Neural crest cell (in vitro differentiated cells): ENCODE measurements around the gene DAPK3. TPM values are rescaled to one million over a fixed set of nuclear protein-coding genes. Genes with fewer than 3 reads are reported as not detected.

Source experiments
- DNase-seq: peaks from one replicate; pipeline ENCODE4 v3.0.0; 2021; ENCODE audit warnings: low read depth, mixed read lengths, low spot score
- H3K27ac Mint-ChIP-seq: one replicate; pipeline ENCODE4 v1.8.0; 2021; ENCODE audit warnings: mild to moderate bottlenecking, mixed read lengths; ENCODE audit not compliant: unreplicated experiment
- H3K27me3 Mint-ChIP-seq: 2 replicates; pipeline ENCODE4 v1.8.0; 2021; ENCODE audit warnings: low read depth, mild to moderate bottlenecking, mixed read lengths
- H3K36me3 Mint-ChIP-seq: 2 replicates; pipeline ENCODE4 v1.8.0; 2021; ENCODE audit warnings: low read depth, mild to moderate bottlenecking, mixed read lengths
- H3K4me1 Mint-ChIP-seq: 2 replicates; pipeline ENCODE4 v1.8.0; 2021; ENCODE audit warnings: mixed read lengths
- H3K4me3 Mint-ChIP-seq: one replicate; pipeline ENCODE4 v1.8.0; 2021; ENCODE audit warnings: mild to moderate bottlenecking, mixed read lengths
- H3K9me3 Mint-ChIP-seq: 2 replicates; pipeline ENCODE4 v1.8.0; 2021; ENCODE audit warnings: mixed read lengths
- CTCF ChIP-seq: fragments of 200-600 bp; sonication (generic); conservative IDR thresholded peaks from 2 replicates; pipeline ENCODE4 v1.5.0; 2021; ENCODE audit warnings: antibody characterized with exemption, mild to moderate bottlenecking
- total RNA-seq: library from RNA; stranded (reverse); gene quantifications from 2 replicates; pipeline ENCODE4 v1.2.1, GENCODE V29; 2021

Gene DAPK3
- total RNA-seq, 1 donor from 2014 or later: 63.1 TPM

GRCh38 chr19:4016486-4016885 is 45.6 kb upstream of the DAPK3 start:
- no peaks in the 10 kb centered on the region for H3K9me3 Mint-ChIP-seq
- no peak for TF ChIP-seq CTCF
- H3K4me3 Mint-ChIP-seq: peak overlapping the region; percentile 66
- no peaks in the 10 kb centered on the region for H3K27me3 Mint-ChIP-seq
- H3K36me3 Mint-ChIP-seq: peaks cover 3% of the 10 kb centered on the region
- H3K4me1 Mint-ChIP-seq: peaks cover 9% of the 10 kb centered on the region
- H3K27ac Mint-ChIP-seq: no peak overlapping the region
- peak; percentile 47 for DNase-seq

GRCh38 chr19:4015705-4016402 is 45.0 kb upstream of the DAPK3 start:
- H3K9me3 Mint-ChIP-seq: no peaks in the 10 kb centered on the region
- peaks cover 13% of the 10 kb centered on the region for H3K4me1 Mint-ChIP-seq
- H3K36me3 Mint-ChIP-seq: no peaks in the 10 kb centered on the region
- no peak overlapping the region for H3K4me3 Mint-ChIP-seq
- H3K27me3 Mint-ChIP-seq: no peaks in the 10 kb centered on the region
- no peak overlapping the region for H3K27ac Mint-ChIP-seq
- DNase-seq: no peak
- TF ChIP-seq CTCF: no peak

DNA sequence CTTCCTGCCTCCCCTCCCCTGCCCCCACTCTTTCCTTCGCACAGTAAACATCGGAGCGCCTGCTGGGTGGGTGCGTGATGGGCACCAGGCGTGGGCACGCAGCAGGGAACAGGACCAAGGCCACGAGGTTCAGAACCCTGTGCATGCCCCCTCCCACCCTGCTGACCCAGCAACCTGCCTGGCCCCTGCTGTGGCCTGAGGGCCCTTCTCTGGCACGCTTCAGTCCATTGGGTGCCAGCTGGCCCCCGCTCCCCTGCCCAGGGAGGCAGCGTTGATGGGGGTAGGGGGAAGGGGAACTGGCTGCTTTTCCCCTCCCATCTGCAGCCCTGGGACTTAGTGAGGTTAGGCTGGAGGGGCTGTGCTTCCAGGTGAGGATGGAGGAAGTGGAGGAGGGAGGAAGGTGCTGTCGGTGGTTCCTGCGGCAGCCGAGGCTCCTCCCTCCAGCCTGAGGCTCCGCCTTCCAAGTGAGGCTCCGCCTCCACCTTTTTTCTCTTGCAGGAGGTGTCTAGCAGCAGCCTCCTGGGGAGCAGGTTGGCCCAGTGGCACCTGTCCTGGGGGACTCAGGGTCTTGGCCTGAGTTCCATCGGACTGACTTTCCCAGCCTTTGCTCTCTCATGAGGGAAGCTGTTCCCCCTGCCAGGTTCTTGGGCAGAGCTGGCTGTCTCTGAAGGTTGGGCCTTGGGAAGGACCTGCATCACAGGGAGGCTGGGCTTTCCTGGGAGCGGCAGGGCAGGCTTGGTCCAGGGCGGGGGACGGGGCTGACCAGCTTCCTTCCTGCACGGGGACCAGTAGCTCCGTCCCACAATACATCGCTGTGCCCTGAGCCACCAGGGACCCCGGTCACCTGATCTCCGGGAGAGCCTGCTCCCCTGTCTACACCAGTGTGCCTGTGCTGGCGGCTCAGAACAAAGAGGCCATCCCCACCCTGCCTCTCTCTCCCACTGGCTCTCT is 43.9 kb upstream of the DAPK3 start:
- Mint-ChIP-seq H3K27ac (no peak overlapping the region), H3K27me3 (no peaks in the 10 kb centered on the region), H3K4me3 (no peak overlapping the region), H3K36me3 (no peaks in the 10 kb centered on the region), H3K9me3 (no peaks in the 10 kb centered on the region), H3K4me1 (peaks cover 14% of the 10 kb centered on the region)
- no peak for DNase-seq
- TF ChIP-seq CTCF: no peak

GRCh38 chr19:4013886-4014540 is 43.1 kb upstream of the DAPK3 start:
- no peak overlapping the region for H3K27ac Mint-ChIP-seq
- no peaks in the 10 kb centered on the region for H3K36me3 Mint-ChIP-seq
- no peak overlapping the region for H3K4me3 Mint-ChIP-seq
- no peak for DNase-seq
- H3K9me3 Mint-ChIP-seq: no peaks in the 10 kb centered on the region
- TF ChIP-seq CTCF: no peak
- H3K27me3 Mint-ChIP-seq: no peaks in the 10 kb centered on the region
- peaks cover 22% of the 10 kb centered on the region for H3K4me1 Mint-ChIP-seq

- H3K4me3 Mint-ChIP-seq: peak overlapping the region; percentile 51
- peaks cover 30% of the 10 kb centered on the region for H3K4me1 Mint-ChIP-seq
- no peak overlapping the region for H3K27ac Mint-ChIP-seq
- H3K9me3 Mint-ChIP-seq: no peaks in the 10 kb centered on the region
- no peaks in the 10 kb centered on the region for H3K36me3 Mint-ChIP-seq
- H3K27me3 Mint-ChIP-seq: no peaks in the 10 kb centered on the region
- no peak for TF ChIP-seq CTCF
- DNase-seq: no peak
These were observed 42.2 kb upstream of the DAPK3 start for GRCh38 chr19:4012975-4013634.
